Left hindlimb (tissue), 1 donor: ENCODE results near the gene ACVR1B.
A peak's percentile ranks its signal among the peaks of the same experiment; 100 is the strongest.

ENCODE experiments used
- DNase-seq: peaks from one replicate; pipeline ENCODE4 v3.0.0-alpha.2; 2018

ACVR1B gene

DNA sequence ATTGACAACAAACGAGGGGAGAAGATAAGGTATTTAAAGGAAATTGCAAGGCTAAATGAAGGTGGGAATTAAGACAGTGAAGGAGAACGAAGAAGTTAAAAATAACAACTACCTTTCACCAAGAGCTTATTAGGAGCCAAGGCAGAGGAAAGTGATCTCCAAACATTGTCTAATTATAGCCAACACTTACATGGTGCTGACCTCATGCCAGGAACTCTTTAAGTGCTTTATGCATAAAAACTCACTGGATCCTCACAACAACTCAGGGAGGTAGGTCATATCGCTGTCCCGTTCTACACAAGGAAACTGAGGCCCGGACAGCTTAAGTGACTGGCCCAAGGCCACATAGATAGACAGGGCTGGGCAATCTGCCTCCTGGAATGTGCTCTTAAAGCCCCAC, 74.8 kb downstream of the ACVR1B start:
- no peak for DNase-seq

DNA sequence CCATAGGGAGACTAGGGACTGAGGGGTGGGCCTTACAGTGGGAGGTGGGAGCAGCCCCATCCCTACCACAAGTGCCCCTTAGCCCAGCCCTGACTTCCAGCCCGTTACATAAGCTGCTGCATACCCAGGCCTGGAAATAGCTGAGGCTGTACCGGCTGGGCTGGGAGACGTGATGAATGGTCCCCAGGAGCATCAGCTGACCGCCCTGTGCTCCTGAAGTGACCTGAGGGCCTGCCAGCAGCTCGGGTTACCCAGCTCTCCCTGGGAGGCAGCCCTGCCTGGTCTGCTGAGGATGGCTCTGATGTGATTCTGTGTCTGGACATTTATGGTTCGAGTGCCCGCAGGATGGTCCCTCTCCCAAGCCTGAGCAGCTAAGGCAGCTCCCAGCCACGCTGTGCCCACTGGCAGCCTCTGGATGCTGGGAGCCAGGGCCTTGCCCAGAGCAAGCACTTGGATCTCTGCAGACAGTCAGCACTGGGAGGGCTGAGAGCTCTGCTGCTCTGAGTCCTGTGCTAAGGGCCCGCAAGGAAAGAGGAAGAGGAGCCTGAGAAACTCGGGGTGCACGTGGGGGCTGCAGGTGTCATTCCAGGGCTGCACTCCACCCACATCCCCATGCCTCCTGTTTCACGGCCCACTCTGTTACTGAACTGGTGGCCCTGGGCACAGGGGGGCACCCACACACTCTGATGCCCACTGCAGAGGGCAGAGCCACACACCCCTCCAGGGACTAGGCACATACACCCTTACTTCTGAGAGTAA, 75.8 kb downstream of the ACVR1B start:
- DNase-seq, result no peak

DNA sequence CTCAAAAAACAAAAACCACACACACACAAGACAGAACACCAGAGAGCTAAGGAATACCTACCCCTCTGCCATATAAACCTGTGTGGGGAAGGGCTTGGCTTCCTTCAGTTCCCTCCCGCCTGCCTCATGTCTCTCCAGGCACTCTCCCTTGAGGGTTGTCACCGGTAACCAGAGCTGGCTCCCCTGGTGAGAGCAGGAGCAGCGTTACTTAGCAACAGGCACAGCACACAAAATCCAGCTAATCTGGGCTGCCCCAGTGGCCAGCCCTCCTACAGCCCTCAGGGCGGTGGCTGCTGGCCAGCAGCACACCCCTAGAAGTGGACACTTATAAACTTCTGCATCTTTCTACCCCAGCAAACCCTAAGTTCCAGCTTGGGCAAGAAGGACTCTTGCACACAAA, 78.2 kb downstream of the ACVR1B start:
- DNase-seq, result no peak

DNA sequence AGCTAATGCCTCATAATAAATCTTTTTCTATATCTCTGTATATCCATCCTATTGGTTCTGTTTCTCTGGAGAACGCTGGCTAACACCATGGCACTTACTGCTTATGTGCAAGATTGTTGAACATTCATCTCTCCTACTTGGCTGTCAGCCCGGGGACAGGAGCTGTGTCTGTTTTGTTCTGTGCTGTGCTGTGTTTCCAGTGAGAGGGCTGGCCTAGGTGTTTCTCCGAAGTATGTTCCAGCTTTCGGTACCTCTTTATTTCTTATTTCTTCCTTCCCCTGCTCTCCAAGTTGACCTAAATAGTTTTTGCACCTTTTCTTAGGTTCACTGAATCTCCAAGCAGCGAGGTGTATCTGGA, 80.9 kb downstream of the ACVR1B start:
- peak; percentile 77 for DNase-seq

DNA sequence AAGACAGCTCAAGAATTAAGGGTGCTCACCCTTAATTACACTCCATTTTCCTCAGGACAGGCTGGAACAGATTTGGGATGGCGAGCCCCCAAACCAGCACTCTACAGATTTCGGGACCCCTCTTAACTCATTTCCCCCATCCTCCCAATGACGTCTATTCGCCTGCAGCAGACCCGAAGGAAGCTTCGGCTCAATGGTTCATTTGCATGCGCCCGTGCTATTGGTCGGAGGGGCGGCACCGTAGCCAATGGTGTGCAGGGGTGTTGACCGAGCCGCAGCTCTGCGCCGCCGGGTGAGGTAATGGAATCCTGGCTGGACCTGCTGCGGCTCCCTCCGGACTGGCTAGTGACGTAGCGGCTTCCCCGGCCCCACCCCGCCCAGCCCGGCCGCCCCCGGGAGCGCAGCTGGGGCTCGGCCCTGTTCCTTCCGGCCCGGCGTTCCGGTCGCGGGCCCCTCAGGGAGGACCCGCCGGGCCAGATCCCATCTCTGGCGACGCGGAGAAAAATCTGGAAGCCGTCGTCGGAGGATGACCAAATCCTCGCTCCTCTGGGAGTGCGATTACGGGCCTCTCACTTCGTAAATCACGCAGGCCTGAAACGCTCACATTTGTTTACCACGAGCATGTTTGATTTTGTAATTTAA, 81.4 kb downstream of the ACVR1B start:
- peak; percentile 98 for DNase-seq

DNA sequence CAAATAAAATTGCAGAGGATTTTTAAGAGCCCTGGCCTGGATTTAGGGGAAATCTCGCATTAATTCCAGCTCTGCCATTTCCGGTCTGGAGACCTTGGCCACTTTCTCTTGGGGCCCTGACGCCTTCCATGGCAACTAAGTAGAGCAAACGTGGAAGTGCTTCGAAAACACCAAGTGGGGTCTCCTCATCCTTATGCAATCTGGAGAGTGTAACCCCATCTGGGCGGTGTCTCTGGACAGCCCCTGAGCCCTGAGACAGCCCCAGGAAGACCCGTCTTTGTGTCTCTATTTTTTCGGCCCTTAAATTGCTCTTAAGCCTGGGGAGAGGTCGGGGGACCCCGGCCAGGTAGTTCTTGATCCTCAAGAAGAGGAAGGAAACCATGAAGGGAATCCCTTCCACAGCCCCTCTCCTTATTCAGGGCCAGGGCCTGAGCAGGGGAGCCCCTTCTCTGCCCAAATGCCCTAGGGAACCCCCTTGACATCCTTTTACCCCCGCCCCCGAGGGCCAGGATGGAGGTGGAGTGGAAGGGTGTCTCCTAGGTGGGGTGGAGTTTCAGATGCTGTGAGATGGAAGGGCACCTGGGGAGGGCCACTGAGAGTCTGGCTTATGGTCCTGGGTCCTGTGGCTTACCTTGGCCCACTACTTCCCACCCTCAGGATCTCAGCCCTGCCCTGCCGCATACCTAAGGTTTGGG, 82.1 kb downstream of the ACVR1B start:
- DNase-seq, result no peak

DNA sequence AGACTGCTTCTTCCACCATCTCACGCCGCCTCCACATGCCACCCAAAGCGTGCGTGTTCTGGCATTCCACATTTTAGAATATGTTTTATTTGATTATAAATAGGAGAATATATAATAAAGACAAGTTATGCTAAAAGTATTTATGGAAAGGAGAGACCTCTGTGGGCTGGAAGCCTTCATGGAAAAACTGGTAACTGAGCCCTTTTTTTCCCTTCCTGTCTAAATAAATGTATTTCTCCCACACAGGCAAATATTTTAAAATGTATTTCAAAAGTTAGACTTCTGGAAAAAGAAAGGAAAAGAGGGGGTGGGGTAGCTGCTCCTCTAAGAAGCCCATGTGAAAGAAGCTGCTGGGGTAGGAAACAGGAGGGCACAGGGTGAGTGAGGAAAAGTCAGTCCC, 83.7 kb downstream of the ACVR1B start:
- no peak for DNase-seq

DNA sequence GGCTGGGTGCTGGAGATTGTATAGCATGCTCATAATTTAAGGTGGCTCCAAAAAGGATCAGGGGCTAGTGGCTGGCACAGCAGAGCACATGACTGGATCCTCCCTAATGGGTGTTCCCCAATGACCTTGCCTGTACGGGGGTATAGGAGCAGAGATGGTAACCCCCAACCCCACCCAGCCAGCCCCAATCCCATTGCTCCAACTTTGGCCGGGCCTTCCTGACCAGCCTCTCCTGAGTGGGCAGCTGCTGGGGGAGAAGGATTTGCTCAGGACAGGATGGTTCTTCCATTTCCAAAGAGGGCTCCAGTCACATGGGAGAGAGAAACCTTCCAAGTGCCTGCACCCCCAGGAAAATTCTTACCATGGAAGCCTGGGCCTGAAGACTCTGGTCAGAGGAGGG, 84.4 kb downstream of the ACVR1B start:
- no peak for DNase-seq

DNA sequence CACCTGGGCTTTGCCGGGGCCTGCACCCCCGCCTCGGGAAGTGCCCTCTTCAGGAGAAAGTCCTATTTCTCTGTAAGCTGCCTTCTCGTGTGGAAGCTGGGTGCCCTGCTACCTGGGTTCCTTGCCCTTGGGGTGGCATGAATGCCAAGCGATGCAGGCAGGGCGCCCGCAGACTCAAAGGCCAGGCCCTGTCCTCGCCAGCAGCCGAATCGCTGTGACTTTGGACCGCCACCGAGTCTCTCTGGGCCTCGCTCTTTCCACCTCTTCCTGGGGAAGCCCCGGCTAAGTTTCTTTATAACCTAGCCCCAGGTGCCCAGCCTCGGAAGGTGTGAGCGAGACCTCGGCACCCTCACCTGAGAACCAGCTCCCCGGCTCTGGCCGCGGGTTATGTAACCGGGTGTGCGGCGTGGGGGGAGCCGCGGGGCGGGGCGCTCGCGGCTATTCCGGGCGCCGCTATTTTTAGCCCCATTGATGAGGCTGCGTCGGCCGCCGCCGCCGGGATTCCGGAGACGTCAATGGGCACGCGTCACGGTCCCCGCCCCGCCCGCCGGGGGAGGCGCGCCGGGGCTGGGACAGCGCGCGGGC, 85.2 kb downstream of the ACVR1B start:
- DNase-seq, result peak; percentile 91

DNA sequence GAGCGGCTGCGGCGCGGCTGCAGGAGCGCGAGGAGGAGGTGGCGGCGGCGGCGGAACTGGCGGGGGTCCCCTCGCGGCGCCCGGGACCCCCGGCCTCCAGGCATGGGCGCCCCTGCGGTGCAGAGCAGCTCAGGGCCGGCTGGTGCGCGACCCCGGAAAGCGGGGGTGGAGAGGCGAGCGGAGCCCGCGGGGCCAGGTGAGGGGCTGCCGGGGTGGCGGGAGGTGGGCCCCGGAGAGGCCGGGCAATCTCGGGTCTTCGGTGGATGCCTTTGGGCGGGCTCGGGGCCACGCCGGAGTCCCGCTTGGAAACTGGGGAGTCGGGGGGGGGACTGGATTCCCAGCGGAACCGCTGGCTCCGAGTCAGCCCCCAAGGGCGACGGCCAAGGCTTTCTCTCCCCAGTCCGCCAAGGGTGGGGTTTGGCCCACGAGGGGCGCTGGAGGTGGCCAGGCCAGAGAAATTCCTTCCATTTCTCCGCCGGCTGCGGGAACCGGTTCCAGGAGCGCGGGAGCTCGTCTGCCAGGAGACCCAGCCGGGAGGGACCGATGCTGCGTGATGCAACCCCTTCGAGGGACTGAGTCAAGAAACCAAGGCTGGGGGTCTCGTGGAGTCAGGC, 85.9 kb downstream of the ACVR1B start:
- peak; percentile 83 for DNase-seq

DNA sequence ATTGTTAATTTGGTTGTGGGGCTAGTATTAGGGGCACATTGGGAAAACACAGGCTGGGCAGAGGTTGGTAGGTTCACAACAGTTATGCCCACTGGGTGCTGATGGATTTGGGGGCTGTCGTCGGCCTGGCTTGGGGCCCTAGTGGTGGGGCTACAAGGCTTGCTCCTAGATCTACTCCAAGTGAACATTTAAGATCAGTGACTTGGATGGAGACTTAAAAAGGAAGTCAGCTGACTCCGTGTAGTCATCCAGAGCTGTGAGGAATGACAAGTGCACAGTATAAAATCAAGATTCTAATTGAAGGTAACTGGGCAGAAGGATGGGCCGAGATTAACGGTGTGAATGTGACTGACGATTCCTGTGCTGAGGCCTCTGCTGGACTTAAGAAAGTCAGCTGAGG, 86.9 kb downstream of the ACVR1B start:
- no peak for DNase-seq

DNA sequence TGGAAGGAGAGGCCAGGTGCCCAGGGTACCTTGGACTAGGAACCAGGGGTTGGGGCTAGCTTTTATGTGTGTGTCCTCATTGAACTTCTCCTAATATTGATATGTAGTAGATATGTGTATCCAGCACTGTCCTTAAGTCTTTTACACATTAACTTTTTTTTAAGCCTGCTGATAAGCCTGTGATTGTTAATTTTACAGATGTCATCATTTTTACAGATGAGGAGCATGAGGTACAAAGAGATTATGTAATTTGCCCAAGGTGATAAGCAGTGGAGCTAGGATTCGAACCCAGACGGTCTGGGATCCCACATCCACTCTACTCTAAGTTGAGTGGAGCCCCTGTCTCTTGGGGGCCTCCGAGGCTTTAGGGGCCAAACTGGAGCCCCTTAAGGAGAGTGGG, 89.5 kb downstream of the ACVR1B start:
- no peak for DNase-seq

DNA sequence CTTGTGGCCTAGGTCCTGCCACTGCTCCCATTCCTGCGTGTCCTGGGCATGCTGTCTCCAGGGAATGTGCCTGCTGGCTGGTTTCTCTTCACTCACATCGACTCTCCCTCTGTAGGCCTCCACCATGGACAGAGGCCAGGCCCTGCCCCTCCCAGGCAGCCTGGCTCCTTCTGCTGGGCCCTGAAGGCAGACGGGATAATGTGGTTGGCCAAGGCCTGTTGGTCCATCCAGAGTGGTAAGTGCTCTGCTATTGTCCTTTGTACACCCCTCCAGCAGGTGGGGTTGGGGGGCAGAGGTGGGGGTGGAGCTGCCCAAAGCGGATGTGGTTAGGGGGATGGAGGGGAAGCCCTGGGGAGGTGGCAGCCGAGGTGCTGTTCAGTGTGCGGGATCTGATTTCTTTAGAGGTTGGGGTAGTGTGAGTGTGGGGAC, 90.2 kb downstream of the ACVR1B start:
- DNase-seq, result no peak

DNA sequence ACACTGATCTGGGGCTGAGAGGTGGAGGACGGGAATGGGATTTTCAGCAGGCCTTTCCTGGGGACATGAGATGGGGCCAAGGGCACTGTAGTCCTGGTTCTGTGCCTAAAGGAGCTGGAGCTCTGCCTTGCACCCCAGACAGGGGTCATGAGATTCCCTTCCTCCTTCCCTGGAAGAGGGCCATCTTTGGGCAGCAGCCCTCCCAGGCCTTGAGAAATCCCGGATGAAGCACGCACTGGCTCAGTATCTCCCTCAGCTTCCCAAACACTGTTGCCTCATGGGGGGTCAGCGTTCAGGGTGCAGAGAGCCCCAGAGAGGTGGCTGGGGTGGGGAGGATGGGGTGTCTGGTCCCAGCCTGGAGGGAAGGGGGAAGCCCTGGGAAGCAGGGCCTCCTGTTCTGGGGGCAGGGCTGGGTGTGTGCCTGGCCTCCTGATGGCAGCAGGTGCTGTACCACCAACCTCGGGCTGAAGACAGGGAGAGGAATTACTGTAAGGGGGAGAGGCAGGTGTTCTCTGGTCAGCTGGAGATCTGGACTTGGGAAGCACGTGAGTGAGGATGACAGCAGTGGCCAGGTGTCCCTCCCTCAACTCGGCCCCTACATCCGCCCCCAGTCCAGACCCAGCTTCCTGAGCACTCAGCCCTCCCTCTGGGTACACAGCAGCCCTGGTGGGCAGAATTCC, 91.3 kb downstream of the ACVR1B start:
- DNase-seq, result no peak

DNA sequence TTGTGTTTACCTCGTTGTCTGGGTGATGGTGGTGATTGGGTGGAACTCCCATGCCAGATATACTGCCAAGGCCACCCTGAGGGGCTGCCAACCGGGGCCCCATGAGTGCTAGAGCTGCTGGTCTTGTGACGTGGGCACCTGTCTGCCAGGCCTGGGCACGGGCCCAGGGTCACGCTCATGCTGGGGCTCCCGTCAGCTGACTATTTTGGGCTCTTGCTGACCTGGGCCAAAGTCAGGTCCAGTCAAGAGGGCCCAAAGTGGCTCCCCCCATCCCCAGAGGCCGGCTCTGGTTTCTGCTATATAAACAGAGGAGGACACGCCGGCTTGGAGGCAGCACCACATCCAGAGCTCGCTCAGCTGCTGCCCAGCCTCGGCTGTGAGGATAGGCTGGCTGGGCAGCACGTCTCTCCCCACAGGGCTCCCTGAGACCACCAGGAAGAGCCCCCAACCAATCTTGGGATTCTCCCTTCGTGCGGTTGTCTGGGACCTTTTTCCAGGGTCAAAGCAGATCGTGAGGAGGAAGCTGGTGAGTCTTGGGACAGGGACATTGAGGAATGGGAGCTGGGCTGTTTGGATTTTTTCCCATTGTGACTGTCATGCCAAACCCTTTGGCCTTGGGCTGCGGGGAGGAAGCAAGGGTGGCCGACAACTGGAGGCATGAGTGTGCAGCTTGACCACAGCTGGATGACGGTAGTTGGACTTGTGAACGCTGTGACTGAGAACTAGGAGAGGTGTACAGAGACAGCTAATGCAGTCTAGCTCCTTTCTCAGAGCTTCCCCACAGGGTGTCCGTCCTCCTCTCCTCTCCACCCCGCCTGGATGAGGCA, 92.1 kb downstream of the ACVR1B start:
- DNase-seq, result peak; percentile 34

DNA sequence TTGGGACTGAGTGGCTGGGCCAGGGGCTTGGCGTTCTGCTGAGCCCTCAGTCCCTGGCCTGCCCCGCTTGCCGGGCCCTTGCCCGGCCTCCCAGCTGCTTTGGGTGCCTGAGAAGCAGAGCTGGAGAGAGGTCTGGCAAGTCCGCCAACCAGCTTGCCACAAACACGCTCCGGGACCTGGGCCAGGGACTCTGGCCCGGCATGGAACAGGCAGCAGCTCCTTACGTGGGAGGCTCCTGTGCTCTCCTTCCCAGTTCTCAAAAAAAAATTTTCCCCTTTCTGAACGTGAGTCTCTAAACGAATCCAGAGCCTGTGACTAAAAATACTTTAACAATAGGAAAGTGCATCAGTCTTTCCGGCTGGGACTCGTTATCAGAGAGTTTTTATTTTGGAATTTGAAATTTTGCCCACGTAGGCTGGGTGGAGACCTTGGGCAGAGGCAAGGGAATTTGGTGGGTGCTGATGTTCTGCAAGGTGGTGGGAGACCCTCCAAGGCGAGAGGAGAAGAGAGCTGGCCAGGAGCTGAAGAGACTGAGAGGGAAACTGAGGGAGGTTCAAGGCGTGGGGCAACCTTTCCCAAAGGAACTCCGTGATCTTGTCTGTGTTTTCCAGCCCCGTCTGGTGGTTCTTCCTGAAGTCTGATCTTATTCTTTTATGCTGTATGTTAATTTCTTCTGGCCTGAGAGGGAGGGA, 92.9 kb downstream of the ACVR1B start:
- peak; percentile 89 for DNase-seq

DNA sequence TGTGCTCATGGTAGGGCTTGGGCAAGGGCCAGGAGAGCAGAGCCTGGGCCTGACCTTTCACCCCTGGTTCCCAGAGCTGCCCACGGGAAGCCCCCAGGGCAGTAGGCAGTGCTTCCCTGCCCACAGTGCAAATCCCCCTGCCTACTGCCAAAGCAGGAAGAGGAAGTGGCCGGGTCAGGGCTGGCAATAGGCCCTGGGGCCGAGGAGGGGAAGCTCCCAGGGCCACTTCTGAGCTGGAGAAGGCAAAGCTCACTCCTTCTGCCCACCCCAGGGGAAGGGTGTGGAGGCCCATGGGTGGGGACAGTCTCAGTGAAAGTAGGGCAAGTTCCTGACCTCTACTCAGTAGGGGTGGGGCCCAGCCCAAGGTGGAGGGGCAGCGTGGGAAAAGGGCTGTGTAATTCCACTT, 94.3 kb downstream of the ACVR1B start:
- no peak for DNase-seq
